Sciatic nerve (tissue), 2 donors: ENCODE data around the gene ATPAF1. TPM values are rescaled to one million over a fixed set of nuclear protein-coding genes. Genes with fewer than 3 reads are reported as not detected.
"Not testable (repeated sequence)": the region's sequence is repeated elsewhere in the genome, so short reads cannot be mapped to it uniquely, and the experiment has no call there.

Experiments used
- ATAC-seq: fragments of 200-7000 bp; cut with Tn5 transposase; one replicate; pipeline ENCODE4 v1.9.1; 2020; ENCODE audit warnings: mild to moderate bottlenecking, moderate library complexity
- DNase-seq: peaks from one replicate; pipeline ENCODE4 v3.0.0-alpha.2; 2020; ENCODE audit warnings: low spot score
- intact Hi-C: fragments of 100-400 bp; cut with DNase I; formaldehyde crosslinking; loops from one replicate; pipeline ENCODE4 v1.14.2; 2022
- total RNA-seq: library from RNA; stranded (reverse); fragmentation: NEBNext Ultra II Directional; extraction: Animal tissue kit (Norgen Biotek cat#: 25700); gene quantifications from one replicate; pipeline ENCODE4 v1.2.1, GENCODE V29; 2021
- donor health status: DM: no; HTN: no; CAD: no.
- donor health status: DM: no; HTN: no; CAD: no.

The ATPAF1 gene
- total RNA-seq, 1 donor from 2014 or later = 24.0 TPM

DNA sequence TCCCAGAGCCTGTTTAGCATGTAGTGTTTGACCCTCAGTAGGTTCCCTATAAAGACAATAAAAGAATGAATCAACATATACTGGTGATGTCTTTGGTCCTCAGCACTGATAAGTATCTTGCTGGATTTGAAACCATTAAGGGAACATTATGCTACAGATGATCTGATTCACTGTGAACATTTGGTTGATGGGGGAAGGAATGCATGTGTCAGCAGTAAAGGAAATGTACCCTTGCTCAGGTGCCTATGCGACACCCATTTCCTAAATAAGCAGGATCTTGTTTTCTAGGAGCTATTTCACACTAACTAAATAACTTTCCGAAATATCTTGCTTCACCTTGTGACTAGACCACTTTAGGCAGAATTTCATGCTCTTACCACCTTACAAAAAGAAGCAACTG, 16.5 kb upstream of the ATPAF1 start:
- no peak for DNase-seq
- intact Hi-C loops = no loop called here
- no peak for ATAC-seq

DNA sequence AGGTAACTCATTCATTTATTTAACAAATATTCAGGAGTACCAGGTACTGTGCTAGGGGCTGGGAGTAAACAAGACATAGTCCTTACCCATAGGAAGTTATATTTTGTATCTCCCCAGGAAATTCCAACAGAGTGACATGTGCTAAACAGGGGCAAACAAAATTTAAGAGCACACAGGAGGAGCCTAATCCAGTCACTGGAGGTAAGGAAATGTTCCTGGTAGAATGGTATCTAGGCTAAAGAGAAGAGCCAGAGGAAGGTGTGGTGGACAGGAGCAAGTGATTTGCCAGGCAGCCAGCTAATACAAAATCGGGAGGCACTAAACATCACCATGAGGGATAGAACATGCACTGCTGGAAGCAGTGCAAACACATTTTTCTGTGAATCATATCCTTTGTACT, 13.9 kb upstream of the ATPAF1 start:
- no peak for ATAC-seq
- no peak for DNase-seq
- intact Hi-C loops = no loop called here

DNA sequence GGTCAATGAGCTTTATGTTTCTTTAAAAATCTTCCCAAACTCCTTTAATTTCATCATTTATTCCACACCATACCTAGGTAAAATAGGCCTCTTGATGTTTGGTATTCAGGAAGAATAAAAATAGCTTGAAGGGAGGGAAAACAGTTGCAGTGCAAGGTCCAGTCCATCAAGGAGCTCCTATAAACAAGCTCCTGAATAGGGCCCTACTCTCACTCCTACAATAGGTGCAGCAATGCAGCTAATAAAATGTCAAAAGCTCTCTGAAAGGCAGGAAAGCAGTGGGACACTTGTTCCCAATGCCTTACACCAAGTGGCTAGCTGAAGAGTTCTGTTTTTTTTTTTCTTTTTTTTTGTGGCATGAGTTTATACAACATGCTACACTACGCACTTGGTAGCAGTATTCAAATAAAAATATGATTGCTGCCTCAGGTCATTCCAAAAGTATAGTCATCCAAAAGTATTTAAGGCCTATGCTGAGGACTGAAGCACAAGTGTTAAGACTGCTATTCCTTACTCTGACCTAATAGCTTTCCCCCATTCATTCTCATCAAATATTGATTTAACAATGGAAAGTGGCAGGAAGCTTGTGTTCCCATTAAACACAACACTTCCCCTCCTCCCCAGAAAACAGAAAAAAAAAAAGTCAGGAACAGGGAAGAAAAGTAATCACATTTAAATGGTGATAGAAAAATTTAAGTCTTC, 13.3 kb upstream of the ATPAF1 start:
- no peak for DNase-seq
- ATAC-seq = no peak
- intact Hi-C loops = no loop called here

DNA sequence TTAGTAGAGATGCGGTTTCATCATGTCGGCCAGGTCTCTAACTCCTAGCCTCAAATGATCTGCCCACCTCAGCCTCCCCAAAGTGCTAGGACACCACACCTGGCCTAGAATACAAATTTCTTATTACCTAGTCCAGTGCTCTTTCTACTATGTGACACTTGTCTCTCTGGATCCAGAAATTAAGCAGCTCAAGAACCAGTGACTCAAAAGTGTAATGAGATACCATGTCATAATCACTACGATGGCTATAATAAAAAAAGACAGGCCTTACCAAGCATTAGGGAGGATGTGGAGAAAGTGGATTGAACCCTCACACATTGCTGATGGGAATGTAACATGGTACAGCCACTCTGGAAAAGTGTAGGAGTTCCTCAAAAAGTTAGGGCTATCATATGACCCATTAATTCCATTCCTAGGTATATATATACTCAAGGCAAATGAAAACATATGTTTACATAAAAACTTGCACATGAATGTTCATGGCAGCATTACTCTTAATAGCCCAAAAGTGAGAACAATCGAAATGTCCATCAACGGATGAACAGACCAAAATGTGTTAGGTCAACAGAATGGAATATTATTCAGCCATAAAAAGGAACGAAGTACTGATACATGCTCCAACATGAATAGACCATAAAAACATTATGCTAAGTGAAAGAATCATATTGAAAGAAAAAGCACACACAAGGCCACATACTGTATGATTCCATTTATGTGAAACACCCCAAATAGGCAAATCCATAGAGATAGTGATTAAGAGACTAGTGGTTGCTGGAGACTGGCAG, 11.8 kb upstream of the ATPAF1 start:
- intact Hi-C loops = no loop called here
- ATAC-seq = no peak
- DNase-seq = no peak

DNA sequence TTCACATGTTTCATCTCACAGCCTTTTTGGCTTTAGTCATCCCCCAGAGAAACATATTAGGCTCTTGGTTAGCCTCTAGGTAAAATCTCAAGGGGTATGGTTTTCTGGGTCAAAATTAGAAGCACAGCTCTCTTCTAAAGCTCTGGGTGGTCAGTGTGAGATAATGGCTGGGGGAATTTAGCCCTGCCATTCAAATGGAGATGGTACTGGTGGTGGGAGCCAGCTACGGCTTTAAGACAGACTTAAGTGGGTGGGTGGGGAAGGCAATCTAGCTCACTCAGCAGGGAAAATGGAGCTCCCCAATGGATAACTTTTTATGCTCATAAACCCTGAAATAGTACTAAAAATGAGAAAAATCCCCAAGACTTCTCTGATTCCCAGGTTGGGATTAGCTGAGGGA, 9.2 kb upstream of the ATPAF1 start:
- no peak for DNase-seq
- intact Hi-C loops = no loop called here
- ATAC-seq = no peak

DNA sequence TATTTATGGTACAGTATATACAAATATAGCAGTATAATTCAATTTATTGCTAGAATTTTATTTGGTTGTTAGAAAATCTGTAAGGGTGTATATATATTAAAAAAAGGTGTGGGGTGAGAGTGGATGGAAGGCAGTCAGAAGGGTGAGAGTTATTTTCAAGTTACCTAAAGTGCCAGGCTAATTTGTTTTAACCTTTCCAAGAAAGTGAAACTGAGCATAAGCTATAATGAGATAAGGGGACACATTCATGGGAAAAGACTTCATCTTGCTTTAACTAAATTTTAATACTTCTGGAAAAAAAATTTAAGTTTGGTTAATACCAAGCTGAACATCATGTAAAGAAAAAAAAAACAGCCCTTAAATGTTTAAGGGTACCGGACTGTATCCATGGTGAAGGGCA, 8.4 kb upstream of the ATPAF1 start:
- ATAC-seq = no peak
- intact Hi-C loops = no loop called here

DNA sequence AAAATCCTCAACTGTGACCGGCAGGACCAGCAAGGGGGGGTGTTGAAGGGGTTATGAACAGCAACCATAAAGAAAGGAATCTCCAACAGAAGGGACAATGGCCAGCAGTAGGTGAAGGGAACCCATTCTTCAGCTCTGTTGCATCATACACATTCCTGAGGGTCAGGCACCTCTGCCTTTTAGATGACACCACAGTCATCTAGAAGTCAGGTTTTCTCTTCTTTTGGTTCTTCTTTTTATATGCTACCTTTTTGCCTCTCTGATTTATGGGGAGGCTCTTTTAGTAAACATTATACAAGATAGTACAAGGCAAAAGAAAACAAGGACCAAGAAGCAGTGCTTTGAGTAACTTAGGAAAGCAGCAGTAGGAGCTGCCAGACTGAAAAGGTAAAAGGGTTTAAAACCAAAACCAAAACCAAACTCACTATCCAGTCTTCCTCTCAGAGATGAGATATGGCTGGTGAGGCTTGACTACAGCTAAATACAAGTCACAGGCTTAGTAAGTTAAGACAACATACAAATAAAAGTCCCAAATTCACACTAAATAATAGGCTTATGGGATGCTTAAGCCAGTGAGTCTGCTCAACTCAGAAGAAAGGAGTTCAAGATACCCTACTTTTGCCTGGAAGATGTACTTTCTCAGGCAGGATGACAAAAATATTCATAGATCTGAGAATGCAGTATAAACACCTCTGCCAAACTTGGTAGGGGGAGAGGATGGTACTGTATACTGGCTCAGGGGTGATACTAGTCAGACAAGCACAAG, 7.6 kb upstream of the ATPAF1 start:
- no peak for ATAC-seq
- intact Hi-C loops = no loop called here

More for the DNA sequence above, 8.4 kb upstream of the ATPAF1 start:
- no peak for DNase-seq

DNA sequence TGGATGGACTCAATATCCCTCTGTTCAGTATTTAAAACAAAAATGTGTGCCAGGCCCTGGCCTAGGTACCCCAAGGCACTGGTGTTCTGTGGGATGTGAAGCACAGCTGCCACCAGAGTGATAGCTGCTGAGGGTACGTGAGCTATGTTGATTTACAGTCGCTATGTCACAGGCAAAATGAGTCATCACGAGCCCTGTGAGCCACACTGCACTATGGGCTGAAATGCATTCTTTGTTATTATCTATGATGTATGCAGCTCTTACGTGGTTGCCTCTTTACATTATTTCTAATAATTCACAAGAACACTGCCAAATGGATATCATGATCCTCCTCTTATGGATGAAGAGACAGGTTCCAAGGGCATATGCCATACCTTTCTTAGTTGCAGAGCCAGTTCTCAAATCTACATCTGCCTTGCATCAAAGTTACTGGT, 5.6 kb upstream of the ATPAF1 start:
- ATAC-seq = no peak
- intact Hi-C loops = no loop called here
- DNase-seq = no peak

More for the DNA sequence above, 7.6 kb upstream of the ATPAF1 start:
- DNase-seq = no peak

DNA sequence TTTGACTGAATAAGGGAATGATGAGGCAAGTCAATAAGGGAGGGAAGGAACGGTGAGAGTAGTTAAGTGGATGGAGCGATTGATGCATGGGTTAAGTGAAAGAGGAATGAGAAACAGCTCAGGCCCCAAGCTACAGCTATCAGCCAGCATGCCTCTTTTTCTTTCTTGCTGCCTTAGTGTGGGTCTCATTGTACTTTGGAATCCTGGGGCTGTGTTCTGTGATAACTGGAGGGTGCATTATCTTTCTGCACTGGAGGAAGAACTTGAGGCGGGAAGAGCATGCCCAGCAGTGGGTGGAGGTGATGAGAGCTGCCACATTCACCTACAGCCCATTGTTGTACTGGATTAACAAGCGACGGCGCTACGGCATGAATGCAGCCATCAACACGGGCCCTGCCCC, 4.5 kb upstream of the ATPAF1 start:
- ATAC-seq = no peak
- intact Hi-C loops = no loop called here
- no peak for DNase-seq

DNA sequence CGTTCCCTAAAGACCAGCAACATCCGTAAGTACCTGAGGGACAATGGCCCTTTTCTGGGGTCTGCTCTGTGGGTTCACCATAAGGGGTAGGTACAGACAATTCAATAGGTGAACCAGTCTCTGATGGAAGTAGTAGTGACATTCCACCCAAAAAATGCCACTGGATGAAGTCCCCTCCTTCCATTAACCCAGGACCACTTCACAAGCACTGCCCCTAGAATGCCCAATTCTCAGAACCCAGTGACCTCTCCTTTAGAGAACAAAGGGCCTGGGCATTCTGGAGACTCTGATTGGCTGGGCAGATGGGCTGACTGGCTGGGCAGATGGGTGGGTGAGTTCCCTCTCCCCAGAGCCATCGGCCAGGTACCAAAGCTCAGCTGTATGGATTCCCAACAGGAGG, 3.4 kb upstream of the ATPAF1 start, which contains the start of gene TEX38:
Gene TEX38, plus strand, starts transcription at position 301 of the 400 bp plus-strand sequence. Its CDS starts 81 bp downstream, at position 382.
- ATAC-seq (no peak), DNase-seq (no peak)
- intact Hi-C loops = no loop called here

DNA sequence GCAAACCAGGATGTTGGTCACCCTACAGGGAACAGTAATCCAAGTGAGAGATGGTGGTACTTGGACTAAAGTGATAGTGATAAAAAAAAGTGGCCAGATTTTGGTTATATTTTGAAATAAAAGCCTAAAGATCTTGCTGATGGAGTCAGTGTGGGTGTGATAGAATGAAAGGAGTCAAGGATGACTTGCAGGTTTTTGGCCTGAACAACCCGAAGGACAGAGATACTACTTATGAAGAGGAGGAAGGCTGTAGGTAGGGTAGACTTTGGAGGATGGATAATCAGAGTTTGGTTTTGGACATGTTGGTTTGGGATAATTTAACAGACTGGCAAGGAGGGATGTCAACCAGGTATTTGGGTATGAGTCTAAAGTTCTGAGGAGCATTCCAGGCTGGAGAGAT, 2.0 kb upstream of the ATPAF1 start:
- intact Hi-C loops = no loop called here
- ATAC-seq (no peak), DNase-seq (no peak)

DNA sequence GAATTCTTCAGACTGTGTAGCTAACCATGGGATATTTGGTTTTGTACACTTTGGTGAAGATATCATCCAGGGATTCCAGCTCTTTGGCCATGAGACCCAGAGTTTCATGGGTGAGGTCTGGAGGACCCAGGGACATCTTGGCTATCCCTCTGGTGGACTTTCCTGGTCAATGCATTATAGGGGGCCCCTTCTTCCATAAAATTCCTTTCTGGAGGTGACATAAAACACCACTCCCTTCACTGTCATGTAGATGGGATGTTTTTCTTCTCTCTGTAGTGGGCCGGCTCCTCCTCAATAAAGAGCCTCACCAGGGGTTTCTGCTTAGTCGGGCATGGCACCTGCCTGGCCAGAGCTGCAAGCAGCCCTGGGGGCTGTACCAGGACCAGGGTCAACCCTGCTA, 2.2 kb downstream of the ATPAF1 start:
- intact Hi-C loops = no loop called here
- ATAC-seq (no peak), DNase-seq (no peak)

DNA sequence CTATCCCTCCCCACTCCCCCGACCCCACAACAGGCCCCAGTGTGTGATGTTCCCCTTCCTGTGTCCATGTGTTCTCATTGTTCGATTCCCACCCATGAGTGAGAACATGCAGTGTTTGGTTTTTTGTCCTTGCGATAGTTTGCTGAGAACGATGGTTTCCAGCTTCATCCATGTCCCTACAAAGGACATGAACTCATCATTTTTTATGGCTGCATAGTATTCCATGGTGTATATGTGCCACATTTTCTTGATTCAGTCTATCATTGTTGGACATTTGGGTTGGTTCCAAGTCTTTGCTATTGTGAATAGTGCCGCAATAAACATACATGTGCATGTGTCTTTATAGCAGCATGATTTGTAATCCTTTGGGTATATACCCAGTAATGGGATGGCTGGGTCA, 5.2 kb downstream of the ATPAF1 start:
- intact Hi-C loops, DNase-seq, ATAC-seq: not testable (repeated sequence)

DNA sequence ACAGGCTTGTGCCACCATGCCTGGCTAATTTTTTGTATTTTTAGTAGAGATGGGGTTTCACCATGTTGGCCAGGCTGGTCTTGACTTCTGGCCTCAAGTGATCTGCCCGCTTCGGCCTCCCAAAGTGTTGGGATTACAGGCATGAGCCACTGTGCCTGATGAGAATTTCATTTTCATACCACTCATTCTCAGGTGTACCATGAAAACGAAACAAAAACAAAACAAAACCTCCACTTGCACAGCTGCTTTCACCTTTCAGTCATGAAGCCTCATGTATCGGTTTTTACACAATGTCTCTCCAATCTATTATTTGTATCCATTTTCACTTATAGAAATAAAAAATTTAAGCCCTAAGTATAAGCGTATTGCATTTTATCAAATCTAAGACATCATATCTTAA, 8.0 kb downstream of the ATPAF1 start:
- ATAC-seq, intact Hi-C loops, DNase-seq: not testable (repeated sequence)

DNA sequence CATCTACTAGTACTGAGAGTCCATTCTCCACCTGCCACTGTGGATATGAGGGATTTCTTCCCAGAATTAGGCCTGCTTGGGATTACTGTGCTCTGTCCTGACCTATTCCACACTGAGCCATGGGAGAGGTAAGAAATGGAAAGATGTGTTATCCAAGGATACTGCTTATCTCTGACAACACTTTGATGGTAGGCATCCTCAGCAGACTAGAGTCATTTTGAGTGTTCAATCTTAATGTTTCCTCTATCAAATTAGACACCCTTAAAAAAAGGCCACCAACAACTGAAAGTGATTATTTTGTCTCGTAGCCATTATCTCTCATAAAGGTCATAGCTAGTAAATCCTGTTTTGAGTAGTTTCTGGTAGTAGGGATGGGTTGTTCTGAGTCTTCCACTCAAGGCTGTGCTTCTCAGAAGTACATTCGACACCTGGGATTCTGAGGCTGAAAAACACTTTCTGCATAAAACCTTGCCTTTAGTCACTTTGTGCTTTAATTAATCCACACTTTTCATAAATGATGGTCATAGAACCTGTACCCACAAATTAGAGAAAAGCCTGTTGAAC, 8.8 kb downstream of the ATPAF1 start:
- ATAC-seq = no peak
- intact Hi-C loops = no loop called here

DNA sequence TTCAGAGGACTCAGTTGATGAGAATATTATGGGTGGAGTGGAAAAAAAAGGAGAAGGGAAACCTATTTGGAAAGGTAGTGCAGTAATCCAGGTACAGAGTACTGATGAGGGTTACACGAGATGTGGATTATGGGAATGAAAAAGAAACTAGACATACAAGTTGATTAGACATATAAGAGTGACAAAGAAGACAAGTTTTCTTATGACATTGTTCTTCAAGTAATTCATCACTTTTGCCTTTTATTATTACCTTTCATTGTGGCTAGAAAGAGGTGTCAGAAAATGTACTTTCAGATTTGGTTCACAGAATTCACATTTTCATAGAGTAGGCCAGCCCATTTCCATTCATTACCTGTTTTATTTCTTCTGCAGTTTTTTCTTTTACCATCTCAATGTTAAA, 10.4 kb downstream of the ATPAF1 start:
- DNase-seq (no peak), ATAC-seq (no peak)
- intact Hi-C loops = no loop called here

More for the DNA sequence above, 8.8 kb downstream of the ATPAF1 start:
- DNase-seq = no peak

DNA sequence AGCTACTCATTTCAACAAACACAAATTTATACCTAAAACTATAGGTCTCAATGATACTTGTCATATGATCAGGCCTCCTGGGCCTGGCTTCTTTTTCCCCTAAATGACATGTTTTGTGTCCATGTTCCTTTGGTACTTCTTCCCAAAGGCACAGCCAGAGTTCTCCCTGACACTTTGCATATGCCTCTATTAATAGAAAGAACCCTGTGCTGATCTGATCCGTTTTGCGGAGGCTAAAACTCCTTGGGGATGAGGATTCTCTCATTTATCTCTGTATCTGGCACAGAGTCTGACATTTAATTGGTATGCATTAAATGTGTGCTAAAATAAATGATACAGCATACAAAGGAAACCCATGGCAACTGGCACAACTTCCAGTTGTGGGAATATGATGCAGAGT, 11.5 kb downstream of the ATPAF1 start:
- ATAC-seq (no peak), DNase-seq (no peak)
- intact Hi-C loops = no loop called here

DNA sequence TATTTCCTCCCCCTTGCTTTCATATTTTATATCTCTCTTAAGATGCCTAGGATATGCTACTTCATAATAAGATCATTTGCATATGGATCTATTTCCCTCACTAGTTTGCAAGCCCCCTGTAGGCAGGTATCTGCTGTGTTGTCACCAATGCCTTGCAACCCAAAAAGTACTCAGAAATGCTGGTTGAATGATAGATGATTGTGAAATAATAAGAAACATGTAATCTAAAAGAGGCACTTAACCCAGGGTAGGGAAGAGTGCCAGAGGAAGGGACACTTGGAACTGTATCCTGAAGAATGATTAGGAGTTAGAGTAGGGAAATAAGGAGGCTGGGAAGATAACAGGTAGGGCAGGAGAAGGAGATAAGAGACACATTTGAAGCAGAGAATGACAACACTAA, 12.3 kb downstream of the ATPAF1 start:
- no peak for ATAC-seq
- no peak for DNase-seq
- intact Hi-C loops = no loop called here

DNA sequence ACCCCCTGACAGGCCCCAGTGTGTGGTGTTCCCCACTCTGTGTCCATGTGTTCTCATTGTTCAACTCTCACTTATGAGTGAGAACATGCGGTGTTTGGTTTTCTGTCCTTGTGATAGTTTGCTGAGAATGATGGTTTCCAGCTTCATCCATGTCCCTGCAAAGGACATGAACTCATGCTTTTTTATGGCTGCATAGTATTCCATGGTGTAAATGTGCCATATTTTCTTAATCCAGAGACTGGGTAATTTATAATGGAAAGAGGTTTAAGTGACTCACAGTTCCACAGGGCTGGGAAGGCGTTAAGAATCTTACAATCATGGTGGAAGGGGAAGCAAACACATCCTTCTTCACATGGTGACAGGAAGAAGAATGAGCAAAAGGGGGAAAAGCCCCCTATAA, 13.5 kb downstream of the ATPAF1 start:
- ATAC-seq, intact Hi-C loops, DNase-seq: not testable (repeated sequence)
